Transverse colon (tissue), 4 donors: Measurements from ENCODE around the gene CR1L. TPM values are rescaled to one million over a fixed set of nuclear protein-coding genes. Genes with fewer than 3 reads are reported as not detected.
"Not testable (repeated sequence)": the region's sequence is repeated elsewhere in the genome, so short reads cannot be mapped to it uniquely, and the experiment has no call there.

Experiments
- DNase-seq: peaks from one replicate; pipeline ENCODE4 v3.0.0-alpha.2; 2019
- H3K27ac ChIP-seq, 4 donors: fragments of 200-600 bp; sonication (generic); 2 replicates each; pipeline ENCODE4 v1.5.1; 2016 to 2018; ENCODE audit warnings: inconsistent platforms in 4 of 4
- H3K27me3 ChIP-seq: fragments of 200-600 bp; sonication (generic); 2 replicates; pipeline ENCODE4 v1.5.1; 2017; ENCODE audit warnings: inconsistent platforms
- H3K36me3 ChIP-seq, 4 donors: fragments of 200-600 bp; sonication (generic); 2 replicates each; pipeline ENCODE4 v1.5.1; 2017 to 2019; ENCODE audit warnings: inconsistent platforms in 4 of 4
- H3K4me1 ChIP-seq, 4 donors: fragments of 200-600 bp; sonication (generic); 2 replicates each; pipeline ENCODE4 v1.5.1; 2017 to 2020; ENCODE audit warnings: inconsistent platforms in 4 of 4
- H3K4me3 ChIP-seq, 4 donors: fragments of 200-600 bp; sonication (generic); 1 replicate in 1 of 4; 2 replicates in 3 of 4; pipeline versions ENCODE4 v1.5.1 to v1.6.1; 2017 to 2019; ENCODE audit warnings: inconsistent platforms in 4 of 4
- H3K9me3 ChIP-seq, 2 donors: fragments of 200-600 bp; sonication (generic); 2 replicates each; pipeline ENCODE4 v1.5.1; 2017 to 2019; ENCODE audit warnings: inconsistent platforms in 2 of 2
- EP300 ChIP-seq: sonication (generic); formaldehyde crosslinking; IDR thresholded peaks from one replicate; pipeline ENCODE4 v1.6.1; 2017; ENCODE audit warnings: antibody characterized with exemption, low read depth
- POLR2A ChIP-seq: fragments of 450-650 bp; IDR thresholded peaks from one replicate; pipeline ENCODE4 v1.6.1; 2016; ENCODE audit warnings: antibody characterized with exemption, mild to moderate bottlenecking, moderate library complexity
- POLR2AphosphoS5 ChIP-seq, 3 donors: sonication (generic); formaldehyde crosslinking; IDR thresholded peaks; one replicate each; pipeline ENCODE4 v1.6.1; 2016; ENCODE audit warnings: antibody characterized with exemption in 3 of 3
- WGBS, 2 donors: methylation state at CpG; one replicate each; pipeline ENCODE4 v1.1.5; 2018; ENCODE audit warnings: low coverage in 1 of 2; 5-methylcytosine and 5-hydroxymethylcytosine counted together
- in situ Hi-C, 4 donors: fragments of 200-750 bp; cut with MboI; loops; one replicate each; pipeline versions ENCODE4 v1.15.0 to v1.15.1; 2017; ENCODE audit warnings: low sequenced_read_pairs in 3 of 4, low pct_ligation_motif_present in 1 of 4, low pct_unique_long_range_greater_than_20kb in 1 of 4
- intact Hi-C: fragments of 100-400 bp; cut with DNase I; formaldehyde crosslinking; loops from one replicate; pipeline ENCODE4 v1.15.1; 2023; ENCODE audit warnings: low total_unique reads
- total RNA-seq, 4 donors: library from RNA; depleted of rRNA; stranded (reverse); fragments of >200 nt; gene quantifications; one replicate each; pipeline ENCODE4 v1.1.0, GENCODE V29; 2016
- TF ChIP-seq, protein P1 (sequence below), 5 experiments: fragments of 200-600 bp in 3 of 5; fragments of 450-650 bp in 2 of 5; sonication (generic) in 3 of 5; IDR thresholded peaks; 1 replicate in 2 of 5; 2 replicates in 3 of 5; pipeline ENCODE4 v1.5.1; 2016 to 2017; ENCODE audit warnings: antibody characterized with exemption in 5 of 5, inconsistent platforms in 3 of 5, mild to moderate bottlenecking in 2 of 5, moderate library complexity in 1 of 5

CR1L gene
- total RNA-seq, 4 donors from 2014 or later: not detected

DNA sequence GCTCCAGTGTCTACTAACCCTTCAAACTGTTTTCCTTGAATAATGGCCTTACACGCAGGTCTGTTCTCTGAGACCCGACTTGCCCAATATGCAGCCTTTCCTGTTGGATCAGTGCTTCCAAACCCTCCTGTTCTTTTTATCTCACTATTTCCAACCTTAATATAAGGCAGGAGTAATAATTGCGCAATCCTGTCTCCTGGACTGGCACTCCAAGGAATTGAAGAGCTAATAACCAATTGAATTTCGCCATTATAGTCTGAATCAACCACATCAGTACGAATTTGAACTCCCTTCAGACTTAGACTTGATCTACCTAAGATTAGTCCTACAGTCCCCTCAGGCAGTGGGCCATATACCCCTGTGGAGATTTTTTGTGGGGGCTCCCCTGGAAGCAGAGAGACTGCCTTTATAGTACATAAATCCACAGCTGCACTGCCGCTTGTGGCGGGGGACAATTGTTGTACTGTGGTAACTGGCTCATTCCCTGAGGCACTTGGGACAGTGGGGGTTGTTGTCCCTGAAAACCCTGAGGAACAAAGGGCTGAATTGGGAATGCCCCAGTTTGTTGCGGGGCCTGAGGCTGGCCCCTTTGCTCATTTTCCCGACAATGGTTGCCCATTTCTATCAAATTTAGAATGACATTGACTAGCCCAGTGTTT lies 6.3 kb upstream of the CR1L start:
- intact Hi-C loops: not testable (repeated sequence)

DNA sequence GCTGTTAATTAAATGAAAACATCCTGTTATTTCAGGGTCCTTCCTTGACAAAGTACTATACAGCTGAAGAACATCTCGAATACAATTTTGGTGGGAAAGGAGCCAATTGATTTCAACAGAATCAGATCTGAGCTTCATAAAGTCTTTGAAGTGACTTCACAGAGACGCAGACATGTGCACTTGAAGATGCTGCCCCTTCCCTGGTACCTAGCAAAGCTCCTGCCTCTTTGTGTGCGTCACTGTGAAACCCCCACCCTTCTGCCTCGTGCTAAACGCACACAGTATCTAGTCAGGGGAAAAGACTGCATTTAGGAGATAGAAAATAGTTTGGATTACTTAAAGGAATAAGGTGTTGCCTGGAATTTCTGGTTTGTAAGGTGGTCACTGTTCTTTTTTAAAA lies 5.6 kb upstream of the CR1L start:
- H3K9me3 ChIP-seq, in situ Hi-C loops, intact Hi-C loops, DNase-seq, H3K36me3 ChIP-seq, H3K4me1 ChIP-seq, H3K4me3 ChIP-seq, H3K27me3 ChIP-seq, H3K27ac ChIP-seq: not testable (repeated sequence)
- WGBS, 2 donors: 58 to 66% methylated on average over 1 to 5 of the region's 5 CpGs

More for the DNA sequence above, 6.3 kb upstream of the CR1L start:
- H3K27me3 ChIP-seq, H3K27ac ChIP-seq, H3K4me1 ChIP-seq, H3K4me3 ChIP-seq, DNase-seq, H3K36me3 ChIP-seq, H3K9me3 ChIP-seq, in situ Hi-C loops: not testable (repeated sequence)
- WGBS, 2 donors: 94 to 96% methylated on average over 5 to 9 of the region's 9 CpGs

DNA sequence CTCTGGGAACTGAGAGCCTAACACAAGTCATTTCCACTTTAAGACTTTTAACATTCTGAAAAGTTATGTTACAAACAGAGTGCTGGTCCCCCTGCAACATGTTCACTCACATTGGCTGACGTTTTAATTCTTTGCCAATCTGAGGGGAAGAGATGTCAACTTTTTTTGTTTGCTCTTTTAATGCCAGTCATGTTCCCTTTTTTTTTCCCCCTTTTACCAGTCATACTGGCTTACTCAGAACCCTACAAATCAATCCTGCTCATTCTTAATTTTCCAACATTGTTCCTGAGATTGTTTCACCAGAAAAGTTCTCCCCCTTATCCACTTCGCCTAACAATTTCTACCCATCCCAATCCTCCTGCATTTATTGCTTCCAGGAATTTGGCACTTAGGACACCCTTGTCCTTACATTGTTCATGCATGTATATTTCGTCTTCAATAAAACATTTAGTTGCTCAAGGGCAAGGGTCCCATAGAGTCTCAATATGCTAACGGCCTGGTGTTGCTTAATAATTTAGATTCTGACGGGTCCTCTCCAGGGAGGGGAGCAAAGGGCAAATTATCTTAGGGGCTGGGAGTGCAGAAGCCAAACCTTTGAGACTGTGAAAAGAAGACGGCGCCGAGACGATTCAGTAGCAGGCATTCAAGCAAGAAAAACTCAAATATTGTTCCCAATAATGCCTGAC lies 624 bp upstream of the CR1L start:
- intact Hi-C loops (no loop called here), in situ Hi-C loops (no loop called here)
- H3K36me3 ChIP-seq: no peaks in the 10 kb centered on the region
- H3K9me3 ChIP-seq: no peaks in the 10 kb centered on the region
- peaks cover 3% of the 10 kb centered on the region for H3K27me3 ChIP-seq
- peak overlapping the region in 3 of 4 donors; percentile 35 to 60 (median 41) for H3K4me3 ChIP-seq
- H3K27ac ChIP-seq: no peak overlapping the region
- WGBS, 2 donors: 40 to 55% methylated on average over 3 to 9 of the region's 9 CpGs
- peaks cover 0 to 13% (median 7%) of the 10 kb centered on the region in 4 donors for H3K4me1 ChIP-seq
- TF ChIP-seq, protein P1, sequence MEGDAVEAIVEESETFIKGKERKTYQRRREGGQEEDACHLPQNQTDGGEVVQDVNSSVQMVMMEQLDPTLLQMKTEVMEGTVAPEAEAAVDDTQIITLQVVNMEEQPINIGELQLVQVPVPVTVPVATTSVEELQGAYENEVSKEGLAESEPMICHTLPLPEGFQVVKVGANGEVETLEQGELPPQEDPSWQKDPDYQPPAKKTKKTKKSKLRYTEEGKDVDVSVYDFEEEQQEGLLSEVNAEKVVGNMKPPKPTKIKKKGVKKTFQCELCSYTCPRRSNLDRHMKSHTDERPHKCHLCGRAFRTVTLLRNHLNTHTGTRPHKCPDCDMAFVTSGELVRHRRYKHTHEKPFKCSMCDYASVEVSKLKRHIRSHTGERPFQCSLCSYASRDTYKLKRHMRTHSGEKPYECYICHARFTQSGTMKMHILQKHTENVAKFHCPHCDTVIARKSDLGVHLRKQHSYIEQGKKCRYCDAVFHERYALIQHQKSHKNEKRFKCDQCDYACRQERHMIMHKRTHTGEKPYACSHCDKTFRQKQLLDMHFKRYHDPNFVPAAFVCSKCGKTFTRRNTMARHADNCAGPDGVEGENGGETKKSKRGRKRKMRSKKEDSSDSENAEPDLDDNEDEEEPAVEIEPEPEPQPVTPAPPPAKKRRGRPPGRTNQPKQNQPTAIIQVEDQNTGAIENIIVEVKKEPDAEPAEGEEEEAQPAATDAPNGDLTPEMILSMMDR (IDR thresholded peaks at IDR 0.05): no peak
- no peak for TF ChIP-seq POLR2AphosphoS5 (IDR thresholded peaks at IDR 0.05)
- no peak for TF ChIP-seq POLR2A
- DNase-seq: no peak

DNA sequence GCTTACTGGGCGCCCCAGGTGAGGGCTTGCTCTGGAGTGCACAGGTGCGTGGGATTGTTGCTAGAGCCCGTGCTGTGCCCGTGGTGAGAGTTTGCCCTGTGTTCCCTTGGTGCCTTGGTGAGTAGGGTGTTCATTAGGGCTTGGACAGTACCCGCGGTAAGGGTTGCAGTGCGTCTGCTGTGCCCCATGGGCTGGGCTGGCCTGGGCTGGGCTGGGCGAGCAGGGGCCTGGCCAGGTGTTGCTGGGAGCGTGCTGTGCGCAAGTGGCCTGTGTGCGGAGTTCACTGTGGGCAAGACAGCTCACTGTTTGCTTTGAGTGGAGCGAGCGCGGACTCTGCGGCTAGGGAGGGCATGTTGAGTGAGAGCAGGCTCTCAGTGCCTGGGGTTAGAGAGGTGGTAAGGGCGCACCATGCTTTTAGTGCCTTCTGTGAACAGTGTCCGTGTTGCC lies 725 bp downstream of the CR1L start:
- no peaks in the 10 kb centered on the region for H3K9me3 ChIP-seq
- in situ Hi-C loops (no loop called here), intact Hi-C loops (no loop called here)
- peak overlapping the region in 1 of 4 donors; percentile 60 for H3K4me3 ChIP-seq
- peaks cover 3% of the 10 kb centered on the region for H3K27me3 ChIP-seq
- DNase-seq: no peak
- H3K4me1 ChIP-seq: peaks cover 0 to 13% (median 7%) of the 10 kb centered on the region in 4 donors
- H3K36me3 ChIP-seq: no peaks in the 10 kb centered on the region
- TF ChIP-seq POLR2A (no peak), POLR2AphosphoS5 (IDR thresholded peaks at IDR 0.05) (no peak), EP300 (no peak)
- TF ChIP-seq, protein P1 (IDR thresholded peaks at IDR 0.05): no peak
- no peak overlapping the region for H3K27ac ChIP-seq
- 84 to 100% methylated on average over 1 to 14 of the region's 17 CpGs for WGBS, 2 donors

DNA sequence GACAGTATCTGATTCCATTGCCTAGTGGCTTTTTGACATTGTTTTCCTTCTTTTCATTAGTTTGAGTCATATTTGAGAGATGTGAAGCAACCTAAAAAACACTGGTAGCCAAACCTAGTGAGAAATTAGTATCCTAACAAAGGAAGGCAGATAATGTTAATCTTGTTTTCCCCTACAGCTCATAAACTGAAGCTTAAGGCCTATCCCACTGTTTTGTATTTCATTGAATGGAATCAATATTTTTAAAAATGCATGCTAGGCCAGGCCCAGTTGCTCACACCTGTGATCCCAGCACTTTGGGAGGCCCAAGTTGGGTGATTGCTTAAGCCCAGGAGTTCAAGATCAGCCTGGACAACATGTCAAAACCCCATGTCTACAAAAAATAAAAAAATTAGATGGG lies 1.2 kb downstream of the CR1L start:
- no peak for TF ChIP-seq POLR2AphosphoS5 (IDR thresholded peaks at IDR 0.05)
- no peak for TF ChIP-seq EP300
- Histone ChIP-seq H3K27ac (no peak overlapping the region), H3K4me3 (no peak overlapping the region), H3K36me3 (no peaks in the 10 kb centered on the region), H3K9me3 (no peaks in the 10 kb centered on the region), H3K4me1 (peaks cover 0 to 13% (median 7%) of the 10 kb centered on the region in 4 donors), H3K27me3 (no peaks in the 10 kb centered on the region)
- intact Hi-C loops (no loop called here), in situ Hi-C loops (no loop called here)
- DNase-seq: no peak
